GM20000 (cell line): ENCODE data around the gene DDAH2.

Experiments used
- DNase-seq: peaks from one replicate; pipeline ENCODE4 v3.0.0; 2012; ENCODE audit warnings: low spot score
- CTCF ChIP-seq: IDR thresholded peaks from 2 replicates; pipeline ENCODE4 v1.5.1; 2012; ENCODE audit warnings: mild to moderate bottlenecking, control low read depth; ENCODE audit errors: extremely low read depth, missing control alignments

Gene DDAH2

GRCh38 chr6:31708224-31708623, 20.9 kb downstream of the DDAH2 start:
- DNase-seq, result no peak
- TF ChIP-seq CTCF, result no peak

GRCh38 chr6:31707701-31708100, 21.4 kb downstream of the DDAH2 start:
- TF ChIP-seq CTCF, result no peak
- no peak for DNase-seq

- no peak for DNase-seq
Observed at GRCh38 chr6:31706599-31706998, 22.5 kb downstream of the DDAH2 start, which contains the start of gene LY6G6F. Gene LY6G6F (plus strand): TSS chr6:31706866. CDS start chr6:31706907, 41 bp downstream.

GRCh38 chr6:31705931-31706330, 23.2 kb downstream of the DDAH2 start:
- TF ChIP-seq CTCF, result no peak
- DNase-seq, result no peak

More at GRCh38 chr6:31706599-31706998, 22.5 kb downstream of the DDAH2 start, which contains the start of gene LY6G6F:
- TF ChIP-seq CTCF, result no peak

GRCh38 chr6:31702819-31703716, 26.0 kb downstream of the DDAH2 start, which contains the start of gene ABHD16A:
Gene ABHD16A (minus strand): TSS chr6:31703324. CDS start chr6:31703281, 43 bp downstream.
- no peak for TF ChIP-seq CTCF
- peak; percentile 97 for DNase-seq

GRCh38 chr6:31702405-31702818, 26.7 kb downstream of the DDAH2 start:
- DNase-seq, result peak; percentile 42

More at GRCh38 chr6:31702405-31702818, 26.7 kb downstream of the DDAH2 start:
- TF ChIP-seq CTCF, result no peak
